A549 (cell line): Measurements from ENCODE around the gene MARCHF6. TPM values are rescaled to one million over a fixed set of nuclear protein-coding genes. Genes with fewer than 3 reads are reported as not detected.

ENCODE experiments used
- ATAC-seq, 2 experiments: fragments of 200-7000 bp in 1 of 2; fragments of >200 bp in 1 of 2; cut with Nextera tagmentation in 1 of 2; cut with Tn5 transposase in 1 of 2; 3 replicates each; pipeline versions ENCODE4 v1.8.0 to v1.9.1; 2018 to 2020; ENCODE audit warnings: mild to moderate bottlenecking in 1 of 2, moderate library complexity in 1 of 2
- CTCF ChIA-PET: fragments of 300-600 bp; sonication (Branson Sonifier 250); formaldehyde crosslinking; extraction: SDS; loops from one replicate; lab custom pipeline; 2021; ENCODE audit warnings: antibody characterized with exemption, inconsistent platforms; lab: Yijun Ruan, JAX
- POLR2A ChIA-PET: fragments of 350-600 bp; formaldehyde crosslinking; extraction: SDS; loops from one replicate; lab custom pipeline; 2021; ENCODE audit warnings: antibody characterized with exemption, inconsistent platforms; lab: Yijun Ruan, JAX
- DNase-seq, 2 experiments: peaks; one replicate each; pipeline versions ENCODE4 v3.0.0 to v3.0.0-alpha.2; 2011 to 2016; ENCODE audit warnings: low read depth in 1 of 2, low spot score in 1 of 2
- FAIRE-seq: peaks from 2 replicates; lab custom pipeline; 2011; peaks lifted over from hg19 to GRCh38; lab: Jason Lieb, UNC
- H3K27ac ChIP-seq, 2 experiments: fragments of >200 bp; sonication (Bioruptor Twin); formaldehyde crosslinking; 3 replicates each; pipeline ENCODE4 v1.5.1; 2016 to 2017
- H3K4me1 ChIP-seq: fragments of >200 bp; sonication (Bioruptor Twin); formaldehyde crosslinking; 3 replicates; pipeline ENCODE4 v1.6.1; 2016
- H3K4me2 ChIP-seq: fragments of >200 bp; sonication (Bioruptor Twin); formaldehyde crosslinking; 3 replicates; pipeline ENCODE4 v1.6.1; 2016
- H3K4me3 ChIP-seq: fragments of >200 bp; sonication (Bioruptor Twin); formaldehyde crosslinking; 3 replicates; pipeline ENCODE4 v1.5.1; 2016
- H3K9me3 ChIP-seq: fragments of >200 bp; sonication (Bioruptor Twin); formaldehyde crosslinking; 3 replicates; pipeline ENCODE4 v1.6.1; 2016
- BCL3 ChIP-seq: fragments of >200 bp; sonication (Bioruptor Twin); formaldehyde crosslinking; IDR thresholded peaks from 3 replicates; pipeline ENCODE4 v1.6.1; 2016
- BHLHE40 ChIP-seq: IDR thresholded peaks from 2 replicates; pipeline ENCODE4 v1.6.1; 2012; ENCODE audit warnings: low read depth, low read length, inconsistent platforms
- CBX2 ChIP-seq: fragments of 200-600 bp; sonication (generic); IDR thresholded peaks from 2 replicates; pipeline ENCODE4 v1.6.1; 2016; ENCODE audit warnings: low read depth, mild to moderate bottlenecking, borderline replicate concordance
- CBX8 ChIP-seq: fragments of 200-600 bp; sonication (generic); IDR thresholded peaks from 2 replicates; pipeline ENCODE4 v1.6.1; 2016
- CEBPB ChIP-seq, 2 experiments: fragments of >200 bp in 1 of 2; sonication (Bioruptor Twin) in 1 of 2; formaldehyde crosslinking in 1 of 2; IDR thresholded peaks; 2 replicates each; pipeline ENCODE4 v1.6.1; 2012 to 2016
- CHD4 ChIP-seq: fragments of 200-600 bp; sonication (generic); IDR thresholded peaks from 2 replicates; pipeline ENCODE4 v1.6.1; 2016; ENCODE audit warnings: antibody characterized with exemption, mild to moderate bottlenecking, borderline replicate concordance
- E2F6 ChIP-seq: IDR thresholded peaks from 2 replicates; pipeline ENCODE4 v1.6.1; 2012; ENCODE audit warnings: low read depth, borderline replicate concordance
- EHF ChIP-seq: fragments of 250-450 bp; sonication (Bioruptor Pico); IDR thresholded peaks from 2 replicates; pipeline ENCODE4 v1.5.0; 2020; ENCODE audit warnings: mild to moderate bottlenecking
- EHMT2 ChIP-seq: fragments of 200-600 bp; sonication (generic); IDR thresholded peaks from 2 replicates; pipeline ENCODE4 v1.6.1; 2016; ENCODE audit warnings: antibody characterized with exemption, low read depth, mild to moderate bottlenecking, moderate library complexity
- ESRRA ChIP-seq: fragments of 150-350 bp; IDR thresholded peaks from 2 replicates; pipeline ENCODE4 v1.6.1; 2014; ENCODE audit warnings: mild to moderate bottlenecking, low read length, borderline replicate concordance
- FOSB ChIP-seq: fragments of 250-450 bp; sonication (Bioruptor Pico); IDR thresholded peaks from 2 replicates; pipeline ENCODE4 v1.5.0; 2020; ENCODE audit warnings: mild to moderate bottlenecking, moderate library complexity
- FOSL2 ChIP-seq, 2 experiments: fragments of 450-650 bp in 1 of 2; fragments of >200 bp in 1 of 2; sonication (Bioruptor Twin) in 1 of 2; formaldehyde crosslinking; IDR thresholded peaks; 2 replicates each; pipeline versions ENCODE4 v1.5.0 to v1.6.1; 2016 to 2020; ENCODE audit warnings: mild to moderate bottlenecking in 1 of 2, moderate library complexity in 1 of 2
- GATA3 ChIP-seq: IDR thresholded peaks from 2 replicates; pipeline ENCODE4 v1.6.1; 2012; ENCODE audit warnings: borderline replicate concordance
- HOXB13 ChIP-seq: fragments of 250-450 bp; sonication (Bioruptor Pico); IDR thresholded peaks from 2 replicates; pipeline ENCODE4 v1.5.0; 2020; ENCODE audit warnings: low read depth, mild to moderate bottlenecking, moderate library complexity
- HOXB5 ChIP-seq: fragments of 250-450 bp; sonication (Bioruptor Pico); IDR thresholded peaks from 2 replicates; pipeline ENCODE4 v1.5.0; 2020; ENCODE audit warnings: mild to moderate bottlenecking, moderate library complexity
- JUN ChIP-seq, 2 experiments: fragments of >200 bp; sonication (Bioruptor Twin); formaldehyde crosslinking; IDR thresholded peaks; 2 replicates in 1 of 2; 3 replicates in 1 of 2; pipeline ENCODE4 v1.6.1; 2016 to 2017
- JUNB ChIP-seq: fragments of >200 bp; sonication (Bioruptor Twin); formaldehyde crosslinking; IDR thresholded peaks from 2 replicates; pipeline ENCODE4 v1.6.1; 2016
- MAX ChIP-seq: IDR thresholded peaks from 2 replicates; pipeline ENCODE4 v1.6.1; 2012
- MAZ ChIP-seq: fragments of 150-350 bp; IDR thresholded peaks from 2 replicates; pipeline ENCODE4 v1.6.1; 2014; ENCODE audit warnings: antibody characterized with exemption, low read depth, low read length, borderline replicate concordance
- NFE2L2 ChIP-seq: fragments of 150-350 bp; conservative IDR thresholded peaks from 2 replicates; pipeline ENCODE4 v1.6.1; 2014; ENCODE audit warnings: low read length
- NPAS2 ChIP-seq: fragments of 250-450 bp; sonication (Bioruptor Pico); IDR thresholded peaks from 2 replicates; pipeline ENCODE4 v1.8.0; 2022; ENCODE audit warnings: mild to moderate bottlenecking, moderate library complexity, borderline replicate concordance
- PBX3 ChIP-seq: IDR thresholded peaks from 2 replicates; pipeline ENCODE4 v1.6.1; 2012
- PHF8 ChIP-seq: fragments of 200-600 bp; sonication (generic); IDR thresholded peaks from 2 replicates; pipeline ENCODE4 v1.6.1; 2016; ENCODE audit warnings: low read depth, mild to moderate bottlenecking, antibody characterized with exemption, moderate library complexity, borderline replicate concordance
- RAD21 ChIP-seq, 2 experiments: fragments of >200 bp in 1 of 2; sonication (Bioruptor Twin) in 1 of 2; formaldehyde crosslinking in 1 of 2; IDR thresholded peaks in 1 of 2; conservative IDR thresholded peaks in 1 of 2; 2 replicates in 1 of 2; 3 replicates in 1 of 2; pipeline ENCODE4 v1.6.1; 2012 to 2018; ENCODE audit warnings: inconsistent platforms in 1 of 2
- RARB ChIP-seq: fragments of 250-450 bp; sonication (Bioruptor Pico); IDR thresholded peaks from 2 replicates; pipeline ENCODE4 v1.8.0; 2021; ENCODE audit warnings: mild to moderate bottlenecking, moderate library complexity
- RCOR1 ChIP-seq: fragments of 150-350 bp; IDR thresholded peaks from 2 replicates; pipeline ENCODE4 v1.6.1; 2014; ENCODE audit warnings: antibody characterized with exemption, low read length, low read depth
- REST ChIP-seq: fragments of 200-600 bp; sonication (generic); IDR thresholded peaks from 2 replicates; pipeline ENCODE4 v1.6.1; 2016; ENCODE audit warnings: antibody characterized with exemption, mild to moderate bottlenecking, moderate library complexity
- RNF2 ChIP-seq: fragments of 200-600 bp; sonication (generic); IDR thresholded peaks from 2 replicates; pipeline ENCODE4 v1.6.1; 2016; ENCODE audit warnings: low read depth, mild to moderate bottlenecking, antibody characterized with exemption, moderate library complexity, borderline replicate concordance
- TP53 ChIP-seq: fragments of 250-450 bp; sonication (Bioruptor Pico); IDR thresholded peaks from 2 replicates; pipeline ENCODE4 v1.5.0; 2021; ENCODE audit warnings: mild to moderate bottlenecking, moderate library complexity
- ZC3H11A ChIP-seq: fragments of 450-650 bp; IDR thresholded peaks from 2 replicates; pipeline ENCODE4 v1.6.1; 2014; ENCODE audit warnings: antibody characterized with exemption, mild to moderate bottlenecking
- ZFP36 ChIP-seq: fragments of 450-650 bp; IDR thresholded peaks from 2 replicates; pipeline ENCODE4 v1.6.1; 2014; ENCODE audit warnings: borderline replicate concordance; ENCODE audit not compliant: partially characterized antibody
- ZSCAN20 ChIP-seq: fragments of 250-450 bp; sonication (Bioruptor Pico); IDR thresholded peaks from 2 replicates; pipeline ENCODE4 v1.8.0; 2022; ENCODE audit warnings: mild to moderate bottlenecking, moderate library complexity
- WGBS: methylation state at CpG from one replicate; pipeline ENCODE4 v1.1.6; 2017; ENCODE audit errors: missing lambda C conversion rate; 5-methylcytosine and 5-hydroxymethylcytosine counted together
- polyA minus RNA-seq: library from RNA; depleted of rRNA, polyadenylated mRNA; stranded (reverse); fragments of >200 nt; gene quantifications from 2 replicates; pipeline ENCODE4 v1.2.3, GENCODE V29; 2011; rRNA and poly(A)+ RNA removed
- polyA plus RNA-seq, 4 experiments: library from polyadenylated mRNA; depleted of rRNA in 3 of 4; stranded (reverse); fragments of >200 nt; fragmentation: RNase III in 1 of 4; extraction: RNeasy Plus Mini Kit Qiagen cat#74134 plus additional on column Dnase treatment in 1 of 4; gene quantifications; 2 replicates in 3 of 4; 3 replicates in 1 of 4; pipeline ENCODE4 v1.2.3, GENCODE V29; 2011 to 2017

The MARCHF6 gene
- polyA plus RNA-seq (2011; rRNA removed) = 104 and 119 TPM in 2 replicates
- polyA plus RNA-seq (2012; cell fraction: cytosol; rRNA removed) = 26.3 and 32.0 TPM in 2 replicates
- polyA plus RNA-seq (2012; cell fraction: nucleus; rRNA removed) = 68.6 and 128 TPM in 2 replicates
- polyA plus RNA-seq (2017; fragmentation: RNase III; extraction: RNeasy Plus Mini Kit Qiagen cat#74134 plus additional on column Dnase treatment) = 47.5 to 50.4 TPM (median 48.7 TPM) in 3 replicates
- polyA minus RNA-seq = 263 and 267 TPM in 2 replicates

GRCh38 chr5:10353241-10354047 lies at the start of gene MARCHF6:
Gene MARCHF6 (plus strand): TSS chr5:10353695. CDS start chr5:10353899, 204 bp downstream.
- ATAC-seq (peak; percentile 91 to 94), FAIRE-seq (no peak), DNase-seq (peak; percentile 70 to 93)
- Histone ChIP-seq H3K4me2 (peak within 1 kb of the TSS; percentile 94), H3K27ac (peak within 1 kb of the TSS; percentile 97 to 99), H3K4me1 (peaks cover 30% of the 10 kb centered on the region), H3K9me3 (no peaks in the 10 kb centered on the region), H3K4me3 (peak within 1 kb of the TSS; percentile 91)
- ChIA-PET CTCF (interaction anchor here (0.5 to 1.6 kb wide), 4 partner anchors 9 to 112 kb away, joined by 3 to 6 read pairs (median 3); no protein-coding TSS in a partner anchor), POLR2A (interaction anchor here (0.6 to 1.6 kb wide), 27 partner anchors 9 to 480 kb away, joined by 3 to 19 read pairs (median 4); partner anchors contain the start of genes ATPSCKMT and CCT5)
- 1% methylated on average over 47 of the region's 92 CpGs for WGBS
- TF ChIP-seq CBX8 = no peak
- TF ChIP-seq ZSCAN20 = no peak
- 0 out of 5 replicates have a peak, but pooled peaks of 1 of the 2 experiments have one; percentile 10 for TF ChIP-seq RAD21 (conservative IDR thresholded peaks at IDR 0.05 in 1 of 2, IDR thresholded peaks at IDR 0.05 in 1 of 2)
- no peak for TF ChIP-seq RCOR1
- TF ChIP-seq PHF8 = peak; percentile 89; the same call in 1 of the 2 replicates
- TF ChIP-seq NFE2L2 = no peak
- TF ChIP-seq RARB (CRISPR knock-in tag) = no peak
- TF ChIP-seq TP53 = no peak
- no peak for TF ChIP-seq JUNB
- no peak for TF ChIP-seq FOSB (CRISPR knock-in tag)
- no peak for TF ChIP-seq GATA3
- no peak for TF ChIP-seq BHLHE40
- no peak for TF ChIP-seq RNF2
- no peak for TF ChIP-seq CHD4
- no peak for TF ChIP-seq HOXB13 (CRISPR knock-in tag)
- no peak for TF ChIP-seq HOXB5 (CRISPR knock-in tag)
- no peak for TF ChIP-seq MAZ
- TF ChIP-seq PBX3 = 0 out of 2 replicates have a peak, but pooled peaks have one; percentile 6
- TF ChIP-seq REST = no peak
- TF ChIP-seq JUN (IDR thresholded peaks at IDR 0.05) = peak; percentile 85 to 95; a peak in 3 of 5 replicates
- no peak for TF ChIP-seq CBX2
- TF ChIP-seq EHMT2 = no peak
- TF ChIP-seq ZFP36 = no peak
- no peak for TF ChIP-seq NPAS2 (CRISPR knock-in tag)
- no peak for TF ChIP-seq ZC3H11A
- TF ChIP-seq ESRRA = no peak
- TF ChIP-seq FOSL2 (IDR thresholded peaks at IDR 0.05) = no peak
- TF ChIP-seq FOSL2 (CRISPR knock-in tag; IDR thresholded peaks at IDR 0.05) = no peak
- no peak for TF ChIP-seq CEBPB (IDR thresholded peaks at IDR 0.05)
- peak; percentile 89; the same call in 2 of the 3 replicates for TF ChIP-seq BCL3
- TF ChIP-seq MAX = peak; percentile 92
- no peak for TF ChIP-seq EHF (CRISPR knock-in tag)
- TF ChIP-seq E2F6 = peak; percentile 74
